ENCODE results near the gene PEX12.

DNA sequence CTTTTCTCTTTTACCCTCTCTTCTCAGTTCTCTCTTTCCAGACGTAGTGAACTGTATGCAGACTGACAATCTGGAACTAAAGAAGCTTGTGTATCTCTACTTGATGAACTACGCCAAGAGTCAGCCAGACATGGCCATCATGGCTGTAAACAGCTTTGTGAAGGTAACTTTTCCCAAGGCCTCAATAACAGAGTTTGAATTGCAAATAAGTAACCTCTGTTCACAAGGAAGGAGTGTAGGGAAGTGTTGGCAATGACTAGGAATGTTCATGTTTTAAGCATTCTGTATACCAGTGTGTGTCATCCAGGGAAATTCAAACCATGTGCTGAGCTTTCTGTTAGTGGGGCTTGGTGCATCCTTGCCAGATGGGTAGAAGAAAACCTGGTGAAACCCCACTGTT lies 27.3 kb upstream of the PEX12 start:
- TF ChIP-seq CTCF (conservative IDR thresholded peaks at IDR 0.05; ENCODE audit: low read length) (no peak), EZH2phosphoT487 (IDR thresholded peaks at IDR 0.05; ENCODE audit: borderline replicate concordance, low read depth, low read length) (no peak)
